ENCODE data around the gene SKOR2. TPM values are rescaled to one million over a fixed set of nuclear protein-coding genes. Genes with fewer than 3 reads are reported as not detected.

Gene SKOR2
- total and polyA plus RNA-seq, 2 experiments from 2014 or later, result 0.10 to 0.42 TPM

DNA sequence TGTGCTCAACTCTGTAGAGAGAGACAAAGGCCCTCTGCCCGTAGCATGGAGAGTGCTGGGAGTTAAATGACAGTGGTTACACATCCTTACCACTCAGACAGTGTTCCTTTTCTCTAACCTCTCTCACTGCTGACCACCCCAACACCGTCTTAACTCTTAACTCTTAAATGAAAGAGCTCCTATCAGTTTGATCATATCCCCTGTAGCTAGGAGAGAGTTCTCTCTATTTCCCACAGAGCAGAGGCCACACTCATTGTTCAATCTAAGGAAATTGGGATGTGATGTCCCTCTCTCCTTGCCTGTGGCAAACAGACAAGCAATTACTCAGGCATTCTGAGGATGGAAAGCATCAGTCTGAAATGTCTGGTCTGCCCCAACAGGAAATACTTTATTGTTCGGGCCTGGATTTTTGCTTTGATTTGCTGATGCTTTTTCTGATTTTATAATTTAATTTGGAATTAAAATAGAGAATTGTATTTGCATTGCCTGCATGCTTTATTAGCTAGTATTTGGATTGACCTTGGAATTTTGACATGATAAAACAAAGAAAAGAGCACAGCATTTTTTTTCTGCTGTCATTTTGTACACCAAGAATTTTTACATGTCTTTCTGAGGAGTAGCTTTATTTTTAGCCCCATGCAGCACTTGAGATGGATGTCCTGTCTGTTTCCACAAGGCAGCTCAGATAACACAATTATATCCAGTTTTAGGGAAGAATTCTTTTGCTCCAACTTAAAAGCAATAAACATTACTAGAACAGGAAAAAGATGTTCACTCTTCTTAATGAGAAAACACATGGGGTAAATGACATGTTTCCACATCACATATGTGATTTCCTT, 47.6 kb downstream of the SKOR2 start:
- Histone ChIP-seq H3F3A (replicated peaks; ENCODE audit: low read depth) (no peaks in the 10 kb centered on the region), H3K79me2 (replicated peaks; ENCODE audit: insufficient read depth) (no peaks in the 10 kb centered on the region), H3K4me1 (ENCODE audit: insufficient read depth) (no peaks in the 10 kb centered on the region), H3K4me2 (no peak overlapping the region), H2AFZ (peak overlapping the region; percentile 69), H3K9me2 (ENCODE audit: insufficient read depth) (no peaks in the 10 kb centered on the region), H4K20me1 (replicated peaks; ENCODE audit: insufficient read depth) (no peaks in the 10 kb centered on the region), H3K4me3 (no peak overlapping the region), H3K27me3 (ENCODE audit: insufficient read depth) (no peaks in the 10 kb centered on the region), H3K36me3 (ENCODE audit: insufficient read depth) (no peaks in the 10 kb centered on the region), H3K27ac (ENCODE audit: low read depth) (no peak overlapping the region)
- peaks cover 7% of the 10 kb centered on the region for H3K4me1 Mint-ChIP-seq
- TF ChIP-seq CREB1 (CRISPR knock-in tag; IDR thresholded peaks at IDR 0.05; ENCODE audit: low read depth) (no peak), REST (IDR thresholded peaks at IDR 0.05; ENCODE audit: unreplicated experiment) (no peak), EZH2phosphoT487 (IDR thresholded peaks at IDR 0.05; ENCODE audit: unreplicated experiment) (no peak), POLR2AphosphoS5 (IDR thresholded peaks at IDR 0.05; ENCODE audit: low read depth) (no peak), ZNF462 (CRISPR knock-in tag; IDR thresholded peaks at IDR 0.05) (no peak), NANOG (IDR thresholded peaks at IDR 0.05; ENCODE audit: borderline replicate concordance) (no peak), EZH2 (IDR thresholded peaks at IDR 0.05; ENCODE audit: low read depth, unreplicated experiment) (no peak), STAT1 (IDR thresholded peaks at IDR 0.05; ENCODE audit: unreplicated experiment) (no peak), JUNB (IDR thresholded peaks at IDR 0.05; ENCODE audit: unreplicated experiment) (no peak), ZNF114 (CRISPR knock-in tag; IDR thresholded peaks at IDR 0.05) (no peak), ETS1 (IDR thresholded peaks at IDR 0.05) (no peak), ZNF331 (CRISPR knock-in tag; IDR thresholded peaks at IDR 0.05; ENCODE audit: low read depth) (no peak)
- TF ChIP-seq, protein P1, sequence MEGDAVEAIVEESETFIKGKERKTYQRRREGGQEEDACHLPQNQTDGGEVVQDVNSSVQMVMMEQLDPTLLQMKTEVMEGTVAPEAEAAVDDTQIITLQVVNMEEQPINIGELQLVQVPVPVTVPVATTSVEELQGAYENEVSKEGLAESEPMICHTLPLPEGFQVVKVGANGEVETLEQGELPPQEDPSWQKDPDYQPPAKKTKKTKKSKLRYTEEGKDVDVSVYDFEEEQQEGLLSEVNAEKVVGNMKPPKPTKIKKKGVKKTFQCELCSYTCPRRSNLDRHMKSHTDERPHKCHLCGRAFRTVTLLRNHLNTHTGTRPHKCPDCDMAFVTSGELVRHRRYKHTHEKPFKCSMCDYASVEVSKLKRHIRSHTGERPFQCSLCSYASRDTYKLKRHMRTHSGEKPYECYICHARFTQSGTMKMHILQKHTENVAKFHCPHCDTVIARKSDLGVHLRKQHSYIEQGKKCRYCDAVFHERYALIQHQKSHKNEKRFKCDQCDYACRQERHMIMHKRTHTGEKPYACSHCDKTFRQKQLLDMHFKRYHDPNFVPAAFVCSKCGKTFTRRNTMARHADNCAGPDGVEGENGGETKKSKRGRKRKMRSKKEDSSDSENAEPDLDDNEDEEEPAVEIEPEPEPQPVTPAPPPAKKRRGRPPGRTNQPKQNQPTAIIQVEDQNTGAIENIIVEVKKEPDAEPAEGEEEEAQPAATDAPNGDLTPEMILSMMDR (conservative IDR thresholded peaks at IDR 0.05; ENCODE audit: low read depth in 2 of 2), result no peak
- no peaks in the 10 kb centered on the region for H3K27me3 Mint-ChIP-seq (ENCODE audit: insufficient read depth, low read depth, poor library complexity)
- DNase-seq (ENCODE audit: low spot score), result no peak
- no peak overlapping the region for H3K27ac Mint-ChIP-seq
- no peaks in the 10 kb centered on the region for H3K36me3 Mint-ChIP-seq (ENCODE audit: low read depth)
- no peaks in the 10 kb centered on the region for H3K9me3 Mint-ChIP-seq
- H3K4me3 Mint-ChIP-seq, result no peak overlapping the region
- ATAC-seq, result no peak
